Measurements from ENCODE around the gene TMEM253.
A peak's percentile ranks its signal among the peaks of the same experiment; 100 is the strongest.

TMEM253 gene

GRCh38 chr14:21106176-21106497 lies 5.3 kb downstream of the TMEM253 start:
- DNase-seq = no peak

- peak; percentile 72 for DNase-seq
Observed at GRCh38 chr14:21106498-21107282, 5.8 kb downstream of the TMEM253 start.

- DNase-seq = peak; percentile 22
Observed at GRCh38 chr14:21107283-21107800, 6.5 kb downstream of the TMEM253 start.

GRCh38 chr14:21108791-21109190 lies 7.9 kb downstream of the TMEM253 start:
- DNase-seq = no peak

GRCh38 chr14:21109377-21110138 lies 8.7 kb downstream of the TMEM253 start:
- no peak for DNase-seq

GRCh38 chr14:21112255-21112654 lies 11.4 kb downstream of the TMEM253 start:
- no peak for DNase-seq

- DNase-seq = no peak
Observed at GRCh38 chr14:21113369-21113768, 12.5 kb downstream of the TMEM253 start.

GRCh38 chr14:21118933-21119332 lies 18.1 kb downstream of the TMEM253 start:
- DNase-seq = no peak

GRCh38 chr14:21120686-21121085 lies 19.8 kb downstream of the TMEM253 start:
- no peak for DNase-seq

- DNase-seq = no peak
Observed at GRCh38 chr14:21121122-21121521, 20.3 kb downstream of the TMEM253 start.

- DNase-seq = no peak
Observed at GRCh38 chr14:21123429-21123828, 22.6 kb downstream of the TMEM253 start.

GRCh38 chr14:21133901-21134300 lies 33.0 kb downstream of the TMEM253 start:
- DNase-seq = no peak

- DNase-seq = peak; percentile 14
Observed at GRCh38 chr14:21136024-21136423, 35.2 kb downstream of the TMEM253 start.

GRCh38 chr14:21142357-21142756 lies 41.5 kb downstream of the TMEM253 start:
- DNase-seq = no peak

GRCh38 chr14:21145437-21145836 lies 44.6 kb downstream of the TMEM253 start:
- DNase-seq = no peak

- DNase-seq = no peak
Observed at GRCh38 chr14:21149641-21150367, 48.9 kb downstream of the TMEM253 start.

Measured in fibroblast of upper back skin (primary cell).